MM.1S (cell line): Measurements from ENCODE around the gene TMEM178B.

Experiments
- DNase-seq: peaks from one replicate; pipeline ENCODE4 v3.0.0-alpha.2; 2015
- H2AFZ ChIP-seq: fragments of 300-600 bp; sonication (generic); 2 replicates; pipeline ENCODE4 v1.6.0; 2016; ENCODE audit warnings: antibody characterized with exemption, low read length
- H3F3A ChIP-seq: fragments of 300-600 bp; sonication (generic); 2 replicates; pipeline ENCODE4 v1.6.1; 2016; ENCODE audit warnings: mild to moderate bottlenecking, antibody characterized with exemption, low read length, moderate library complexity, mixed read lengths; ENCODE audit not compliant: insufficient read depth
- H3K27ac ChIP-seq: fragments of 300-600 bp; sonication (generic); 2 replicates; pipeline ENCODE4 v1.5.1; 2016; ENCODE audit warnings: mild to moderate bottlenecking, low read length
- H3K27me3 ChIP-seq: fragments of 300-600 bp; sonication (generic); replicated peaks from 2 replicates; pipeline ENCODE4 v1.6.0; 2016; ENCODE audit warnings: low read length; ENCODE audit not compliant: insufficient read depth
- H3K36me3 ChIP-seq: fragments of 300-600 bp; sonication (generic); replicated peaks from 2 replicates; pipeline ENCODE4 v1.6.1; 2016; ENCODE audit warnings: mild to moderate bottlenecking, low read length, mixed read lengths; ENCODE audit not compliant: insufficient read depth
- H3K4me1 ChIP-seq: fragments of 300-600 bp; sonication (generic); 2 replicates; pipeline ENCODE4 v1.6.1; 2016; ENCODE audit warnings: low read length, mixed read lengths
- H3K4me2 ChIP-seq: fragments of 300-600 bp; sonication (generic); 2 replicates; pipeline ENCODE4 v1.6.0; 2016; ENCODE audit warnings: low read depth, low read length
- H3K4me3 ChIP-seq: fragments of 300-600 bp; sonication (generic); 2 replicates; pipeline ENCODE4 v1.5.1; 2016; ENCODE audit warnings: low read length, mixed read lengths
- H3K79me2 ChIP-seq: fragments of 300-600 bp; sonication (generic); 2 replicates; pipeline ENCODE4 v1.6.1; 2016; ENCODE audit warnings: mixed run types, low read length, mixed read lengths
- H3K9ac ChIP-seq: fragments of 300-600 bp; sonication (generic); 2 replicates; pipeline ENCODE4 v1.6.1; 2016; ENCODE audit warnings: low read length, mixed read lengths
- H3K9me2 ChIP-seq: fragments of 300-600 bp; sonication (generic); replicated peaks from 2 replicates; pipeline ENCODE4 v1.6.1; 2016; ENCODE audit warnings: mild to moderate bottlenecking, low read length, mixed read lengths; ENCODE audit not compliant: insufficient read depth
- H3K9me3 ChIP-seq: fragments of 300-600 bp; sonication (generic); replicated peaks from 2 replicates; pipeline ENCODE4 v1.6.1; 2016; ENCODE audit warnings: mild to moderate bottlenecking, low read length, mixed read lengths; ENCODE audit not compliant: insufficient read depth
- H4K20me1 ChIP-seq: fragments of 300-600 bp; sonication (generic); 2 replicates; pipeline ENCODE4 v1.6.1; 2016; ENCODE audit warnings: mild to moderate bottlenecking, low read length, moderate library complexity, mixed read lengths; ENCODE audit not compliant: insufficient read depth
- EZH2 ChIP-seq: fragments of 300-600 bp; sonication (generic); optimal IDR thresholded peaks from 2 replicates; pipeline ENCODE3; 2017; ENCODE audit warnings: low read depth, mild to moderate bottlenecking, antibody characterized with exemption, low read length, mixed read lengths
- EZH2phosphoT487 ChIP-seq: fragments of 300-600 bp; sonication (generic); IDR thresholded peaks from 2 replicates; pipeline ENCODE4 v1.6.1; 2018; ENCODE audit warnings: antibody characterized with exemption, low read length
- TF ChIP-seq, protein P1 (sequence below): fragments of 300-600 bp; sonication (generic); IDR thresholded peaks from 2 replicates; pipeline ENCODE4 v1.5.1; 2016; ENCODE audit warnings: antibody characterized with exemption, low read length, mixed read lengths

TMEM178B gene

DNA sequence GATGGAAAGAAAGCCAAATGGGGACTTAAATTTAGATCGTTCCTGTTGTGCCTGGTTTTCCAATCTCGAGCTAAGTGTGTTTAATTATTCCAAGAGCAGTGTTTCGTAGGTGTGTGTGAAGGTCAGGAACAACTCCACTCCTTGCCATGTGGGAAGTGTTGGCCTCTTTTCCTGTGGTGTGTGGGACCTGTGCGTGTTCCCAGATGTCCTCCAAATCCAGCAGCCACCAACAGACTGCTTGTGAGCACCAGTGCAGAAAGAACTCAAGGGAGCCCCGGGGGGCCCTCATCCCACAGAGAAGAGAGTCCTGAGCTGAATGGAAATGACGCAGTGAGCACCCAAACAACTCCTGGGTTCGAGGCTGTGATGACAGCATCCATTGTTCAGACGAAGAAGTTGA, 227.7 kb downstream of the TMEM178B start:
- Histone ChIP-seq H3K4me3 (no peak overlapping the region), H3K4me1 (no peaks in the 10 kb centered on the region), H3K4me2 (no peak overlapping the region), H4K20me1 (no peaks in the 10 kb centered on the region), H3K9me3 (no peaks in the 10 kb centered on the region), H3K27ac (no peak overlapping the region), H3K9ac (no peak overlapping the region), H3F3A (no peaks in the 10 kb centered on the region), H3K9me2 (no peaks in the 10 kb centered on the region), H2AFZ (no peak overlapping the region), H3K79me2 (no peaks in the 10 kb centered on the region), H3K27me3 (no peaks in the 10 kb centered on the region), H3K36me3 (no peaks in the 10 kb centered on the region)
- no peak for DNase-seq
- TF ChIP-seq, protein P1, sequence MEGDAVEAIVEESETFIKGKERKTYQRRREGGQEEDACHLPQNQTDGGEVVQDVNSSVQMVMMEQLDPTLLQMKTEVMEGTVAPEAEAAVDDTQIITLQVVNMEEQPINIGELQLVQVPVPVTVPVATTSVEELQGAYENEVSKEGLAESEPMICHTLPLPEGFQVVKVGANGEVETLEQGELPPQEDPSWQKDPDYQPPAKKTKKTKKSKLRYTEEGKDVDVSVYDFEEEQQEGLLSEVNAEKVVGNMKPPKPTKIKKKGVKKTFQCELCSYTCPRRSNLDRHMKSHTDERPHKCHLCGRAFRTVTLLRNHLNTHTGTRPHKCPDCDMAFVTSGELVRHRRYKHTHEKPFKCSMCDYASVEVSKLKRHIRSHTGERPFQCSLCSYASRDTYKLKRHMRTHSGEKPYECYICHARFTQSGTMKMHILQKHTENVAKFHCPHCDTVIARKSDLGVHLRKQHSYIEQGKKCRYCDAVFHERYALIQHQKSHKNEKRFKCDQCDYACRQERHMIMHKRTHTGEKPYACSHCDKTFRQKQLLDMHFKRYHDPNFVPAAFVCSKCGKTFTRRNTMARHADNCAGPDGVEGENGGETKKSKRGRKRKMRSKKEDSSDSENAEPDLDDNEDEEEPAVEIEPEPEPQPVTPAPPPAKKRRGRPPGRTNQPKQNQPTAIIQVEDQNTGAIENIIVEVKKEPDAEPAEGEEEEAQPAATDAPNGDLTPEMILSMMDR: no peak
- TF ChIP-seq EZH2phosphoT487: no peak
- no peak for TF ChIP-seq EZH2

DNA sequence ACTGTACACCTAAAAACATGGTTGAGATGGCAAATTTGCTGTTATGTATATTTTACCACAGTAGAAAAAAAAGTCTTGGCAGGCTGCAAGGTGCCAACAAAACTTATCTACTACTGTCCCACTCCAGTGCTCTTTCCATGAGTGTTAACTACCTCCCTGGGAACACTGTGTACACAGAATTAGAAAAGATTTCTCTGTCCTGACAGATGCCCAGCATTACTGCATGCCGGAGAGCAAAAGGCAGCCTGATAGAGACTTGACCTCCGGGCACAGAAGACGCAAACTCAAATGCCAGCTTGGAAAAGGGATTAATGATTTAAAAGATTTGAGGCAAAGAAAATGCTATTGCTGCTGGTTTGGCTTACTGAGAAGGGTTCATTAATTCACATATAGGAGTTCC, 228.8 kb downstream of the TMEM178B start:
- Histone ChIP-seq H3K4me3 (no peak overlapping the region), H3K9me3 (no peaks in the 10 kb centered on the region), H3F3A (no peaks in the 10 kb centered on the region), H3K36me3 (no peaks in the 10 kb centered on the region), H3K79me2 (no peaks in the 10 kb centered on the region), H4K20me1 (no peaks in the 10 kb centered on the region), H3K27me3 (no peaks in the 10 kb centered on the region), H3K4me2 (no peak overlapping the region), H3K4me1 (no peaks in the 10 kb centered on the region), H3K27ac (no peak overlapping the region), H3K9me2 (no peaks in the 10 kb centered on the region), H3K9ac (no peak overlapping the region), H2AFZ (no peak overlapping the region)
- TF ChIP-seq, protein P1: no peak
- TF ChIP-seq EZH2 (no peak), EZH2phosphoT487 (no peak)
- DNase-seq: no peak

DNA sequence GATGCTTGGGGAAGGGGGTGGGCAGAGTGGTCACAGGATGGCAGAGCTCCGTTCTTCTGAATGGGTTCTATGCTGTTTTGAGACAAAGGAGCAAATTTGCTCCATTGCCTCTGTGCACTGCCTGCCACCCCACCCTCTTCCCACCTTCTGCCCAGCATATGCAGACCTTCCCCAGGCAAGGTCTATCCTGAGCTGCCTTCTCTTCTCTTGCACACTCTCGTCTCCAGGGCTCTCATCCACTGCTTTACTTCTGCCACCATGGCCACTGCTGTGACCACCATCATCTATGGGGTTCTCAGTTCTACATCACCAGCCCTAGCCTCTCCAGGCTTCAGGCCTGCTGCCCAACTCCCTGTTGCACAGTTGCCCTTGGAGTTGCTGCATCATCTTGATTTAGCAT, 230.4 kb downstream of the TMEM178B start:
- H3K9me3 ChIP-seq: no peaks in the 10 kb centered on the region
- TF ChIP-seq, protein P1: no peak
- TF ChIP-seq EZH2phosphoT487 (no peak), EZH2 (no peak)
- H3K4me3 ChIP-seq: no peak overlapping the region
- DNase-seq: no peak
- no peak overlapping the region for H3K27ac ChIP-seq
- no peak overlapping the region for H3K9ac ChIP-seq
- H3K4me2 ChIP-seq: no peak overlapping the region
- no peaks in the 10 kb centered on the region for H3K9me2 ChIP-seq
- H3K27me3 ChIP-seq: no peaks in the 10 kb centered on the region
- H3K79me2 ChIP-seq: no peaks in the 10 kb centered on the region
- H3F3A ChIP-seq: no peaks in the 10 kb centered on the region
- no peaks in the 10 kb centered on the region for H3K36me3 ChIP-seq
- H4K20me1 ChIP-seq: no peaks in the 10 kb centered on the region
- H3K4me1 ChIP-seq: no peaks in the 10 kb centered on the region; the same call in 1 of the 2 replicates
- H2AFZ ChIP-seq: no peak overlapping the region
